Right lobe of liver (tissue), 6 donors: ENCODE results near the gene CITED2. TPM values are rescaled to one million over a fixed set of nuclear protein-coding genes. Genes with fewer than 3 reads are reported as not detected.

Source experiments
- ATAC-seq, 4 donors: fragments of 200-7000 bp; cut with Tn5 transposase; one replicate each; pipeline ENCODE4 v1.9.1; 2020; ENCODE audit warnings: mild to moderate bottlenecking in 4 of 4, moderate library complexity in 4 of 4
- DNase-seq, 3 donors: peaks; one replicate each; pipeline ENCODE4 v3.0.0-alpha.2; 2020
- H3K27ac ChIP-seq, 3 donors: fragments of 200-600 bp; one replicate each; pipeline ENCODE4 v1.8.0; 2022
- H3K27me3 ChIP-seq, 2 donors: fragments of 200-600 bp; one replicate each; pipeline ENCODE4 v1.8.0; 2022
- H3K36me3 ChIP-seq, 4 donors: fragments of 200-600 bp; sonication (generic) in 1 of 4; one replicate each; pipeline versions ENCODE4 v1.5.1 to v1.8.0; 2017 to 2022; ENCODE audit warnings: control low read depth in 1 of 4
- H3K4me1 ChIP-seq, 4 donors: fragments of 200-600 bp; sonication (generic) in 1 of 4; one replicate each; pipeline versions ENCODE4 v1.5.1 to v1.8.0; 2017 to 2022; ENCODE audit warnings: control low read depth in 1 of 4
- H3K4me3 ChIP-seq, 3 donors: fragments of 200-600 bp; one replicate each; pipeline ENCODE4 v1.8.0; 2022
- H3K9me3 ChIP-seq, 4 donors: fragments of 200-600 bp; sonication (generic) in 1 of 4; one replicate each; pipeline versions ENCODE4 v1.5.1 to v1.8.0; 2017 to 2022; ENCODE audit warnings: control low read depth in 1 of 4
- CTCF ChIP-seq, 4 donors: fragments of 200-600 bp in 3 of 4; fragments of 450-650 bp in 1 of 4; IDR thresholded peaks; one replicate each; pipeline versions ENCODE4 v1.5.1 to v1.8.0; 2016 to 2022; ENCODE audit warnings: antibody characterized with exemption in 4 of 4, mild to moderate bottlenecking in 2 of 4
- POLR2A ChIP-seq: fragments of 450-650 bp; IDR thresholded peaks from one replicate; pipeline ENCODE4 v1.6.1; 2017; ENCODE audit warnings: antibody characterized with exemption, mild to moderate bottlenecking
- WGBS: methylation state at CpG from one replicate; pipeline ENCODE4 v1.1.6; 2018; ENCODE audit warnings: low coverage, low lambda C conversion rate; ENCODE audit not compliant: insufficient coverage; ENCODE audit errors: missing lambda C conversion rate; 5-methylcytosine and 5-hydroxymethylcytosine counted together
- intact Hi-C, 2 donors: fragments of 100-400 bp; cut with DNase I; formaldehyde crosslinking; loops; one replicate each; pipeline versions ENCODE4 v1.11.2 to v1.14.1; 2022
- total RNA-seq, 6 experiments: library from RNA; depleted of rRNA in 2 of 6; stranded (reverse); fragments of >200 nt in 2 of 6; fragmentation: NEBNext Ultra II Directional in 3 of 6; extraction: Animal tissue kit (Norgen Biotek cat#: 25700) in 3 of 6; gene quantifications; one replicate each; pipeline versions ENCODE4 v1.1.0 to v1.2.4, GENCODE V29; 2016 to 2023
- donor health status: DM: no; HTN: yes; CAD: no.
- donor health status: DM: no; HTN: no; CAD: no.
- donor health status: DM: no; HTN: no; CAD: no.
- donor health status: DM: no; HTN: yes; CAD: no.
- donor health status: DM: no; HTN: yes; CAD: no.

Gene CITED2
- total RNA-seq, 6 experiments from 2014 or later = 76.6 to 373 (median 126) TPM

- Histone ChIP-seq H3K27me3 (no peaks in the 10 kb centered on the region), H3K4me3 (no peak overlapping the region), H3K27ac (no peak overlapping the region), H3K4me1 (peaks cover 0 to 28% (median 3%) of the 10 kb centered on the region in 4 donors), H3K9me3 (no peaks in the 10 kb centered on the region), H3K36me3 (no peaks in the 10 kb centered on the region)
- TF ChIP-seq CTCF (IDR thresholded peaks at IDR 0.05) (no peak), POLR2A (no peak)
- intact Hi-C loops = no loop called here
- WGBS = 84% methylated on average over 2 of the region's 2 CpGs
- ATAC-seq (no peak), DNase-seq (no peak)
These were observed 6.2 kb upstream of the CITED2 start for GRCh38 chr6:139380611-139381010.

- H3K27me3 ChIP-seq = no peaks in the 10 kb centered on the region
- TF ChIP-seq CTCF (IDR thresholded peaks at IDR 0.05) (no peak), POLR2A (no peak)
- peak in 1 of 4 donors; percentile 9 for ATAC-seq
These were observed 5.7 kb upstream of the CITED2 start for GRCh38 chr6:139380168-139380567.

GRCh38 chr6:139378882-139379341, 4.5 kb upstream of the CITED2 start:
- no peaks in the 10 kb centered on the region for H3K27me3 ChIP-seq
- peak overlapping the region; percentile 52 to 71 (median 52) for H3K27ac ChIP-seq
- ATAC-seq (peak; percentile 6 to 33 (median 21)), DNase-seq (peak in 1 of 3 donors; percentile 72)
- H3K9me3 ChIP-seq = no peaks in the 10 kb centered on the region
- peaks cover 0 to 28% (median 5%) of the 10 kb centered on the region in 4 donors for H3K4me1 ChIP-seq
- H3K4me3 ChIP-seq = no peak overlapping the region
- intact Hi-C loops = loop anchor here (10.0 kb wide), 2 partner anchors 306 to 456 kb away; no protein-coding TSS in a partner anchor
- TF ChIP-seq POLR2A (no peak), CTCF (IDR thresholded peaks at IDR 0.05) (no peak)
- H3K36me3 ChIP-seq = peaks cover 0 to under 1% (median 0%) of the 10 kb centered on the region in 4 donors
- 11% methylated on average over 1 of the region's 1 CpG for WGBS

More at GRCh38 chr6:139380168-139380567, 5.7 kb upstream of the CITED2 start:
- Histone ChIP-seq H3K36me3 (no peaks in the 10 kb centered on the region), H3K9me3 (no peaks in the 10 kb centered on the region), H3K4me1 (peaks cover 0 to 28% (median 4%) of the 10 kb centered on the region in 4 donors), H3K27ac (peak overlapping the region in 1 of 3 donors; percentile 71), H3K4me3 (no peak overlapping the region)
- 79% methylated on average over 7 of the region's 7 CpGs for WGBS
- intact Hi-C loops = no loop called here
- DNase-seq = no peak

- DNase-seq (no peak), ATAC-seq (no peak)
- no peaks in the 10 kb centered on the region for H3K27me3 ChIP-seq
- intact Hi-C loops = loop anchor here (10.0 kb wide), 2 partner anchors 307 to 457 kb away; no protein-coding TSS in a partner anchor
- peak overlapping the region; percentile 41 to 71 (median 52) for H3K27ac ChIP-seq
- H3K36me3 ChIP-seq = peaks cover 0 to 7% (median 0%) of the 10 kb centered on the region in 4 donors
- TF ChIP-seq CTCF (IDR thresholded peaks at IDR 0.05) (no peak), POLR2A (no peak)
- H3K4me3 ChIP-seq = no peak overlapping the region
- no peaks in the 10 kb centered on the region for H3K9me3 ChIP-seq
- peaks cover 0 to 28% (median 5%) of the 10 kb centered on the region in 4 donors for H3K4me1 ChIP-seq
These were observed 3.8 kb upstream of the CITED2 start for GRCh38 chr6:139378226-139378625.
